Measurements from ENCODE around the gene DEFB112. TPM values are rescaled to one million over a fixed set of nuclear protein-coding genes. Genes with fewer than 3 reads are reported as not detected.

DEFB112 gene, protein sequence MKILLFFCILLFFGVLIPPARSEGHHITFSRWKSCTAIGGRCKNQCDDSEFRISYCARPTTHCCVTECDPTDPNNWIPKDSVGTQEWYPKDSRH
- not detected for polyA plus RNA-seq (2012; ENCODE audit: missing spikeins)

DNA sequence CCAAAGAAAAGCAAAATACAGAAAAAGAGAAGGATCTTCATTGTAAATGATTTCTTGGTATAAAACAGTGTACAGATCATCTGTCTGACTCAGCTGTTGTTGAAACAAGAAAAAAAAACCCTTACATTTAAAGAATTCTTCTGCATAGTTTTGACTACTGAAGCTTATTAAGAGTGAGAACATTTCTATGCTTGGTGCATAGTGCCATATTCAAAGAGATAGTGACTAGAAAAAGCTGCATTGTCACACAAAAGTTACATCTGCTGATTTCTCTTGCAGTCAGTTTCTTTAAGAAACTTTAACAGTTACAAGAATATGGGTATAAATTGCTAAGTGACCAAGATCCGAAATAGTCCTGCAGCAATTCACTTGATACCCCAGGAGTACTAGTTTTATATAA lies at the start of gene DEFB112:
Gene DEFB112, minus strand, starts transcription at position 101 of the 400 bp plus-strand sequence. Its CDS starts 60 bp downstream, at position 41.
- DNase-seq (ENCODE audit: insufficient read length) (no peak), FAIRE-seq (no peak)
- no peak for TF ChIP-seq POLR2A (IDR thresholded peaks at IDR 0.05; ENCODE audit: low read depth, low read length)
- no peak for TF ChIP-seq TAF1 (IDR thresholded peaks at IDR 0.05; ENCODE audit: borderline replicate concordance, low read depth, low read length)
- TF ChIP-seq POLR2AphosphoS5 (IDR thresholded peaks at IDR 0.05; ENCODE audit: low read depth, low read length) = no peak

DNA sequence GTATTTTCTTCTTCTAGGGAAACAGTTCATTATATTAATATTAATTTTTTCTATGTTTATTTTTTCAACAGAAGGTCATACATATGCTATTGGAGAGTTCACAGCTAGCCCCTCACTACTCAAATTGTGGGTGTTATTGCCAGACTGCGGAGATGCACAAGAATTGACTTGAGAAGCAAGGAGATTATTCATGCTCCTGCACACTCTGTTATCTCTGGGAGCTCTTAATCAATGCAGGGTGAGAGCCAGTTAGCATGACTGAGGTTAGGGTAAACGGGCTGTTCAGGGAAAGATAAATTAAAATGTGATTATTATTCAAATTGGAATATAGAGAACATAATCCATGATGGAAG lies 48.9 kb upstream of the DEFB112 start:
- no peak for FAIRE-seq
- no peak for DNase-seq (ENCODE audit: insufficient read length)
- no peak for TF ChIP-seq TAF1 (IDR thresholded peaks at IDR 0.05; ENCODE audit: borderline replicate concordance, low read depth, low read length)

DNA sequence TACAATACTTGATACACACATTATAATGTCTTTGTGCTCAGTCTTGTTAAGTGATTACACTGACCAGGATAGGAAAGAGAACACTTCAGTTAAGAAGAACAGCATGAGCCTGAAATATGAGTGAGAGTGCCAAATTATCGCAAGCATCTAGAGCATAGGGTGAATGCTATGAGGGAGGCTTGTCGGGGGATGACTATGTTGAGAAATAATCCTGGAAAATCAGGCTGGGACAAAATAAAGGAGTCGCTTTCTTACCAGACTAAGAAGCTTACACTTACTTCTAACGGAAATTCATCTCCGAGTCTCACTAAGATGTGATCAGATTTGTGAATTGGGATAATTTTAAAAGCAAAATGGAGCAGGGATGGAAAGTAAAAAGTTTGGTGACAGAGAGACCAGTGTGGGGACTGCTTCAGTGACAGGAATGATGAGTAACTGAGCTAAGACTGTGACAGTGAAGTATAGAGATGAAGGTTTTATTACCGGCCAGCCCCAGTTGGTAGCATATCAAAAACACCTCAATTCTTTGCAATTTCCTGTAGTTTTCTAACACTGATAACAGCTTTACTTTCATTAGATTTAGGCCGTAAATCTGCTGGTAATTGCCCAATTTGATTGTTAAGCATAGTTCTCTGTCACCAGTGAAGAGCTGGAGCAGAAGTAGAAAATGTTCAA lies 48.4 kb upstream of the DEFB112 start:
- no peak for TF ChIP-seq TAF1 (IDR thresholded peaks at IDR 0.05; ENCODE audit: borderline replicate concordance, low read depth, low read length)
- TF ChIP-seq POLR2AphosphoS5 (IDR thresholded peaks at IDR 0.05; ENCODE audit: low read depth, low read length) = no peak
- no peak for TF ChIP-seq POLR2A (IDR thresholded peaks at IDR 0.05; ENCODE audit: low read depth, low read length)
- FAIRE-seq (no peak), DNase-seq (ENCODE audit: insufficient read length) (no peak)

DNA sequence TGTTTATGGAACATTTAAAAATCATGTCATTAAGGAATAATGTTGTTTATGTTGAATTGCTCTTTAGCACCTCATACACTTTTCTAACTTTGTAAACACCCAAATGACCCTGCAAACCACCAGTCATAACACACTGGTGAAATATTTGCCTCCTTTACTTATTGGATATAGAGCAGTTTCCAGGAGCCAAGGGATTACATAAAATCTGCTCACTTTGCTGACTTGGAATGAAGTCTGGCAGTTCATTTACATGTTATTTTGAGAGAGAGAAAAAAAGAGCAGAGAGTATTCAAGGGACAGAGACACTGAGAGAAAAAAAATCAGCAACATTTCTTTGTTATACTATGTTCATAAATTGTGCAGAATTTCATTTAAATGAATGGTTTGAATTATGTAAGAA lies 46.6 kb upstream of the DEFB112 start:
- no peak for FAIRE-seq
- DNase-seq (ENCODE audit: insufficient read length) = no peak
- TF ChIP-seq POLR2A (IDR thresholded peaks at IDR 0.05; ENCODE audit: low read depth, low read length) = no peak

DNA sequence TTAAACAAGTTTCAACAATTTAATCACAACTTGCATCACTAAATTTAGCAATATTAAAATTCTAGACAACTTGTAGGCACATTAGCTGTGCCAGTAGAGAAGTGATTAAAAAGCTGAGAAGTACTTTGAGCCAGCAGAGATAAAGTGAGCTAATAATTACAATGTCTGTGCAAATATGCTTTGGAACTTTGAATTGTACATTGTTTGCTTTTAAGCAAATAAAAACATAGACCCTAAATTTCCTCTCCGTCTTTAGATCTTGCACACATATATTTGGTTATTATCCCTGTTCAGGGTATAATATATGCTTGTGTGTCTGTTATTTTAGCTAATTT lies 44.2 kb upstream of the DEFB112 start:
- FAIRE-seq (no peak), DNase-seq (ENCODE audit: insufficient read length) (no peak)
- TF ChIP-seq POLR2A (IDR thresholded peaks at IDR 0.05; ENCODE audit: low read depth, low read length) (no peak), TAF1 (IDR thresholded peaks at IDR 0.05; ENCODE audit: borderline replicate concordance, low read depth, low read length) (no peak), POLR2AphosphoS5 (IDR thresholded peaks at IDR 0.05; ENCODE audit: low read depth, low read length) (no peak)

DNA sequence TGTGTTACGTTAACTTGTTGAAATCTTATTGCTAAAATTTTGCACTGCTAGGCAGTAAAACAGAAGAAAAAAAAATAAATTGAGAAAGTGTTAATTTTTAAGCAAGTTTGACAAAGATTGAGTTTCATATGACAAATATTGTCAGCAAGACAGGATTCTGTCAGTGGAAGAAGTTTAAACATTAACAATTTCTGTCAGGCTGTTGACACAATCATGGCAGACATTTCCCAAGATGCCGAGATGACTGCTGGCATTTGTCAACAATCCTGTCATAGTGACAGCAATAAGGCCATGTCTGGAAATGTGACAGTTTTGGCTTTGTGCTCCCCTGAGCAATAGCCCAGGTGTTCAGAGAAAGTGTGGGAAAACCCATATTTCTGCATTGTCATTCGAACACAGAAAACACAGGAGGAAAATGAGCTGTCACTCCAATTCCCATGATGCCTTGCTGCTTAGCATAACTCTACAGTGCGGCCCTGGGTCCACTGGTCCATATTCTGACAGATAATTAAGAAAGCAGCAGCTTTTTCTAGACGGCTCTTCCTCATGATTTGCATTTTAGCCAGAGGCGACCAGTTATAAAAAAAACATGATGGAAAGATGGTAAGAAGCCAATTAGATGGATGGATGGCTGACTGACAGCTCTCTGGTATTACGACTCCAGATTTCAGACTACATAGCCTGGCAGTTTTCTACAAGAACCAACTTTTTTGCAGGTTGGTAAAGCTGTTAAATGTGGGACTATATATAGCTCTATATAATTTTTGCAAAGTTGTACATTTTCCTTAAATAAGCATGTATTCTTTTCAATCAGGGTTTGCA lies 43.6 kb upstream of the DEFB112 start:
- no peak for FAIRE-seq
- no peak for TF ChIP-seq POLR2AphosphoS5 (IDR thresholded peaks at IDR 0.05; ENCODE audit: low read depth, low read length)
- no peak for TF ChIP-seq POLR2A (IDR thresholded peaks at IDR 0.05; ENCODE audit: low read depth, low read length)
- TF ChIP-seq TAF1 (IDR thresholded peaks at IDR 0.05; ENCODE audit: borderline replicate concordance, low read depth, low read length) = no peak

DNA sequence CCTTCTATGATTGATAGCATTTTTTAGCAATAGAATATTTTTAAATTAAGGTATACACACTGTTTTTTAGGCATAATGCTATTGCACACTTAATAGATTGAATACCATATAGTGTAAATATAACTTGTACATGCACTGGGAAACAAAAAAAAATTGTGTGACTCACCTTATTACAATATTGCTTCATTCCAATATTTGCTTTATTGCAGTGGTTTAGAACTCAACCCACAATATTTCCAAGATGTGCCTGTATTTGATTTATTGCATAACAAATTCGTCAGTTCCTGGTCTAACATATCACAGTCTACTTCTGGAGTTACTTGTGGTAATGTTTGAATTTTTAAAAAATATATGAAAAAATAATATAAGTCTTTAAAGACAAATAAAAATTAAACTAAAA lies 41.9 kb upstream of the DEFB112 start:
- FAIRE-seq (no peak), DNase-seq (ENCODE audit: insufficient read length) (no peak)
- no peak for TF ChIP-seq POLR2A (IDR thresholded peaks at IDR 0.05; ENCODE audit: low read depth, low read length)
- no peak for TF ChIP-seq POLR2AphosphoS5 (IDR thresholded peaks at IDR 0.05; ENCODE audit: low read depth, low read length)
- TF ChIP-seq TAF1 (IDR thresholded peaks at IDR 0.05; ENCODE audit: borderline replicate concordance, low read depth, low read length) = no peak

More for the DNA sequence above, 43.6 kb upstream of the DEFB112 start:
- no peak for DNase-seq (ENCODE audit: insufficient read length)

DNA sequence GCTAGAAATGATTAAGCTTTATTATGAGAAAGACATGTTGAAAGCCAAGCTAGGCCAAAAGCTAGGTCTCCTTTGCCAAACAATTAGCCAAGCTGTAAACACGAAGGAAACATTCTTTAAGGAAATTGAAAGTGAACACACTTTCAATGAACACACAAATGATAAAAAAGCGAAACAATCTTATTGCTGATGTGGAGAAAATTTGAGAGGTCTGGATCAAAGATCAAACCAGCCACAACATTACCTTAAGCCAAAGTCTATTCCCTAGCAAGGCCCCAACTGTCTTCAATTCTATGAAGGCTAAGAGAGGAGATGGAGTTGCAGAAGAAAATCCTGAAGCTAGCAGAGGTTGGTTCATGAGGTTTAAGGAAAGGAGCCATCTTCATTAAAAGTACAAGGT lies 40.2 kb upstream of the DEFB112 start:
- DNase-seq (ENCODE audit: insufficient read length) (no peak), FAIRE-seq (no peak)
- TF ChIP-seq POLR2AphosphoS5 (IDR thresholded peaks at IDR 0.05; ENCODE audit: low read depth, low read length) = no peak
- TF ChIP-seq POLR2A (IDR thresholded peaks at IDR 0.05; ENCODE audit: low read depth, low read length) = no peak
- TF ChIP-seq TAF1 (IDR thresholded peaks at IDR 0.05; ENCODE audit: borderline replicate concordance, low read depth, low read length) = no peak

DNA sequence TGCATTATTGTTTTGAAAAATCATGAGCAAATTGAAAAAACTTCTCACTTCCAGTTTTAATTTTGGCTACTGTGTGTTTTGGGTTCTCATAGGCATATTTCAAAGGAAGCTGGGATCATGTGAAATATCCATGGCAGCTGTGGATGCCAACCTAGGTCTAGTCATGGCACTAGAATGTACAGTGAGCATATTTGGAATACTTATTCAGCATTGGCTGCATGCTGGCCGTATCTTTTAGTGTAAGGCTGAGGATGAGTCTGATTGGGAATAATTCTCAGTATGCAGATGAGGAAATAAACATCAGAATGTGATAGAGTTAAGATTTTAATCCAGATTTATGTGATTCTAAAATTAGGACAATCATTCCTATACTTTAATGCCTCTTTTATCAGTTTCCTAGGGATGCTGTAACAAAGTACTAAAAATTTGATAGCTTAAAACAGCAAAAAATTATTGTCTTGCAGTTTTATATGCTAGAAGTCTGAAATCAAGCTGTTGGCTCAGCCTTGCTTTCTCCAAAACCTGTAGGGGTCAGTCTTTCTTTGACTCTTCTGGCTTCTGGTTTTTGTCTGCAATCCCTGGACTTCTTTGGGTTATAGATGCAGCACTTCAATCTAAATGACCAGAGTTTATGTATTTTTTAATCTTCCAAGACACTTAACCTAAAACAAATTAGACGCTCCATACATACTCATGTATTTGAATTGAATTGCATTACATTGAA lies 37.7 kb upstream of the DEFB112 start:
- FAIRE-seq = no peak
- TF ChIP-seq TAF1 (IDR thresholded peaks at IDR 0.05; ENCODE audit: borderline replicate concordance, low read depth, low read length) = no peak
- TF ChIP-seq POLR2AphosphoS5 (IDR thresholded peaks at IDR 0.05; ENCODE audit: low read depth, low read length) = no peak
- TF ChIP-seq POLR2A (IDR thresholded peaks at IDR 0.05; ENCODE audit: low read depth, low read length) = no peak

DNA sequence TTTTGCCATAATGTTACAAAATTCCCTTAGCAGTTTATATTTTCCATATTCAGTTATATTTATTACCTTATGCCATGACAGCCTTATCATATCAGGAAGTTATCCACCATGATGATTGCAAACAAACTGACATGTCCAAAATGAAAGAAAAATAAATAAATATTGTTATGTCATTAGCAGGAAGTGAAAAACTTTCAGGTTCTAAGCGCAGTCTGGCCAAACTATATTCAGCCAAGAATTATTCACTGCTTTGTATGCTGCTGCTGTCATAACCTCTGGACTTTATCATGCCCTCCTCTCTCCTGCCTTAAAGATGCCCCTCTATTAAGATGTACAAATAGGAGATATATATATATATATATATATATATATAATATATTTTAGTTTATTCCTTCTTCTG lies 27.7 kb upstream of the DEFB112 start:
- peak; percentile 17 for FAIRE-seq
- no peak for DNase-seq (ENCODE audit: insufficient read length)
- TF ChIP-seq POLR2A (IDR thresholded peaks at IDR 0.05; ENCODE audit: low read depth, low read length) (no peak), TAF1 (IDR thresholded peaks at IDR 0.05; ENCODE audit: borderline replicate concordance, low read depth, low read length) (no peak), POLR2AphosphoS5 (IDR thresholded peaks at IDR 0.05; ENCODE audit: low read depth, low read length) (no peak)

More for the DNA sequence above, 37.7 kb upstream of the DEFB112 start:
- no peak for DNase-seq (ENCODE audit: insufficient read length)

DNA sequence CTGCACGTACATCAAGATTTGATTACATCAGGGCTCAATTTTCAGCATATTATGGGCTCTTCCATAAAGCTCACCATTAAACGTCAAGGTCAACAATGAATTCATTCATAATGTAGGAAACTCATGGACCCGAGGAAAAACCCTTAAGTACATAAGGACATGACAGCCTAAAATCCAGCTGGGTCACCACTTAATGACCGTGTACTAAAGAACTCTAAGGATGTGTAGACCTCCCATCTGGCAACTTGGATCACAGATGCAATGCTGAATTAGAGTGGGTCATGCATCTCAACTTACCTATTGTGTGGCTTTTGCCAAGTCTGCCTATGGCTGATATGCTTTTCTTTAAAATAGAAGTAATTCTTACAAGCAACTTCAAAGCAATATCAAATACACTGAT lies 26.7 kb upstream of the DEFB112 start:
- FAIRE-seq (no peak), DNase-seq (ENCODE audit: insufficient read length) (no peak)
- no peak for TF ChIP-seq POLR2AphosphoS5 (IDR thresholded peaks at IDR 0.05; ENCODE audit: low read depth, low read length)
- no peak for TF ChIP-seq TAF1 (IDR thresholded peaks at IDR 0.05; ENCODE audit: borderline replicate concordance, low read depth, low read length)
- no peak for TF ChIP-seq POLR2A (IDR thresholded peaks at IDR 0.05; ENCODE audit: low read depth, low read length)
